H9 (cell line): ENCODE results near the gene CAMK2N1. TPM values are rescaled to one million over a fixed set of nuclear protein-coding genes. Genes with fewer than 3 reads are reported as not detected.

Experiments
- DNase-seq: peaks from one replicate; pipeline ENCODE4 v3.0.0-alpha.2; 2017
- H2AFZ ChIP-seq: one replicate; pipeline ENCODE4 v1.6.1; 2013; ENCODE audit warnings: mild to moderate bottlenecking, low read length, control low read depth, moderate library complexity
- H2AK5ac ChIP-seq: 2 replicates; pipeline ENCODE4 v1.6.1; 2013; ENCODE audit warnings: low read length, control low read depth, mixed read lengths; ENCODE audit not compliant: insufficient read length
- H2BK120ac ChIP-seq: one replicate; pipeline ENCODE4 v1.6.1; 2013; ENCODE audit warnings: low read depth, mild to moderate bottlenecking, low read length, control low read depth, inconsistent platforms; ENCODE audit not compliant: poor library complexity, severe bottlenecking
- H2BK12ac ChIP-seq: 2 replicates; pipeline ENCODE4 v1.6.1; 2013; ENCODE audit warnings: low read length, control low read depth, mixed read lengths, low read depth; ENCODE audit not compliant: insufficient read length
- H2BK15ac ChIP-seq: 2 replicates; pipeline ENCODE4 v1.6.1; 2013; ENCODE audit warnings: low read depth, low read length, control low read depth
- H2BK20ac ChIP-seq: one replicate; pipeline ENCODE4 v1.6.1; 2013; ENCODE audit warnings: low read depth, mild to moderate bottlenecking, low read length, control low read depth, inconsistent platforms; ENCODE audit not compliant: poor library complexity, severe bottlenecking
- H2BK5ac ChIP-seq: 2 replicates; pipeline ENCODE4 v1.6.1; 2013; ENCODE audit warnings: low read length, control low read depth, mixed read lengths; ENCODE audit not compliant: insufficient read length
- H3K14ac ChIP-seq: 2 replicates; pipeline ENCODE4 v1.6.1; 2013; ENCODE audit warnings: low read length, control low read depth; ENCODE audit not compliant: insufficient read depth
- H3K18ac ChIP-seq: 2 replicates; pipeline ENCODE4 v1.6.1; 2013; ENCODE audit warnings: low read depth, mild to moderate bottlenecking, mixed read lengths, low read length, control low read depth; ENCODE audit not compliant: insufficient read length
- H3K23ac ChIP-seq: 2 replicates; pipeline ENCODE4 v1.6.1; 2013; ENCODE audit warnings: low read length, control low read depth, mixed read lengths, low read depth; ENCODE audit not compliant: insufficient read length
- H3K23me2 ChIP-seq: 2 replicates; pipeline ENCODE4 v1.6.1; 2013; ENCODE audit warnings: low read depth, mild to moderate bottlenecking, mixed read lengths, low read length, control low read depth; ENCODE audit not compliant: insufficient read length, poor library complexity, severe bottlenecking
- H3K27ac ChIP-seq: 2 replicates; pipeline ENCODE4 v1.5.1; 2013; ENCODE audit warnings: low read length, control low read depth, mixed read lengths, low read depth; ENCODE audit not compliant: insufficient read length
- H3K27me3 ChIP-seq: 2 replicates; pipeline ENCODE4 v1.6.1; 2013; ENCODE audit warnings: low read length, control low read depth, inconsistent platforms; ENCODE audit not compliant: insufficient read depth
- H3K4ac ChIP-seq: 2 replicates; pipeline ENCODE4 v1.6.1; 2013; ENCODE audit warnings: low read depth, mild to moderate bottlenecking, control low read depth, inconsistent platforms, low read length, moderate library complexity
- H3K4me1 ChIP-seq: 2 replicates; pipeline ENCODE4 v1.6.1; 2013; ENCODE audit warnings: low read length, control low read depth, inconsistent platforms; ENCODE audit not compliant: insufficient read depth
- H3K4me2 ChIP-seq: 2 replicates; pipeline ENCODE4 v1.6.1; 2013; ENCODE audit warnings: low read length, control low read depth, mixed read lengths; ENCODE audit not compliant: insufficient read length, insufficient read depth
- H3K56ac ChIP-seq: 2 replicates; pipeline ENCODE4 v1.6.1; 2013; ENCODE audit warnings: low read depth, mild to moderate bottlenecking, mixed read lengths, low read length, control low read depth; ENCODE audit not compliant: insufficient read length
- H3K79me1 ChIP-seq: 2 replicates; pipeline ENCODE4 v1.6.1; 2013; ENCODE audit warnings: low read depth, mild to moderate bottlenecking, moderate library complexity, low read length, control low read depth, inconsistent platforms; ENCODE audit not compliant: insufficient read depth, poor library complexity, severe bottlenecking
- H3K79me2 ChIP-seq: 2 replicates; pipeline ENCODE4 v1.6.1; 2013; ENCODE audit warnings: low read length, control low read depth, inconsistent platforms; ENCODE audit not compliant: insufficient read depth
- H3K9ac ChIP-seq: 2 replicates; pipeline ENCODE4 v1.6.1; 2013; ENCODE audit warnings: low read length, control low read depth, mixed read lengths; ENCODE audit not compliant: insufficient read length; ENCODE audit errors: extremely low read depth
- H3K9me3 ChIP-seq: one replicate; pipeline ENCODE4 v1.6.1; 2013; ENCODE audit warnings: low read depth, low read length, inconsistent platforms; ENCODE audit not compliant: control insufficient read depth
- H3T11ph ChIP-seq: one replicate; pipeline ENCODE4 v1.6.1; 2013; ENCODE audit warnings: mild to moderate bottlenecking, low read length, control low read depth, inconsistent platforms
- H4K20me1 ChIP-seq: one replicate; pipeline ENCODE4 v1.6.1; 2013; ENCODE audit not compliant: control insufficient read depth, insufficient read length, insufficient read depth
- H4K5ac ChIP-seq: 2 replicates; pipeline ENCODE4 v1.6.1; 2013; ENCODE audit warnings: low read depth, mild to moderate bottlenecking, mixed read lengths, low read length, control low read depth; ENCODE audit not compliant: insufficient read length
- H4K8ac ChIP-seq: replicated peaks from 2 replicates; pipeline ENCODE4 v1.6.1; 2013; ENCODE audit warnings: low read length, control low read depth, mixed read lengths, low read depth; ENCODE audit not compliant: insufficient read length
- H4K91ac ChIP-seq: 2 replicates; pipeline ENCODE4 v1.6.1; 2013; ENCODE audit warnings: low read depth, mild to moderate bottlenecking, moderate library complexity, mixed read lengths, low read length, control low read depth; ENCODE audit not compliant: insufficient read length
- H3K27ac Mint-ChIP-seq, 3 experiments: 2 replicates in 2 of 3; 3 replicates in 1 of 3; pipeline ENCODE4 v1.8.0; 2020 to 2021; ENCODE audit warnings: mixed read lengths in 3 of 3, mild to moderate bottlenecking in 1 of 3, moderate library complexity in 1 of 3
- H3K27me3 Mint-ChIP-seq: 2 replicates; pipeline ENCODE4 v1.8.0; 2021; ENCODE audit warnings: low read depth, mild to moderate bottlenecking, moderate library complexity, mixed read lengths
- H3K36me3 Mint-ChIP-seq, 3 experiments: 2 replicates in 2 of 3; 3 replicates in 1 of 3; pipeline ENCODE4 v1.8.0; 2020 to 2021; ENCODE audit warnings: low read depth in 3 of 3, mixed read lengths in 3 of 3; ENCODE audit not compliant: insufficient read depth in 1 of 3
- H3K4me1 Mint-ChIP-seq, 2 experiments: 2 replicates each; pipeline ENCODE4 v1.8.0; 2020; ENCODE audit warnings: mixed read lengths in 2 of 2
- H3K4me3 Mint-ChIP-seq, 2 experiments: 2 replicates in 1 of 2; 3 replicates in 1 of 2; pipeline ENCODE4 v1.8.0; 2020 to 2021; ENCODE audit warnings: mild to moderate bottlenecking in 2 of 2, mixed read lengths in 2 of 2, moderate library complexity in 1 of 2
- H3K9me3 Mint-ChIP-seq, 2 experiments: 2 replicates in 1 of 2; 3 replicates in 1 of 2; pipeline ENCODE4 v1.8.0; 2020; ENCODE audit warnings: mild to moderate bottlenecking in 2 of 2, mixed read lengths in 2 of 2, moderate library complexity in 1 of 2
- WGBS: extraction: QIAGEN DNeasy Blood & Tissue Kit; methylation state at CpG from one replicate; pipeline ENCODE4 v1.1.7; 2013; ENCODE audit warnings: missing lambda C conversion rate, low lambda C conversion rate, mixed read lengths; ENCODE audit not compliant: insufficient read length; ENCODE audit errors: extremely low coverage; 5-methylcytosine and 5-hydroxymethylcytosine counted together
- total RNA-seq: library from RNA; stranded (reverse); gene quantifications from 2 replicates; pipeline ENCODE4 v1.2.1, GENCODE V29; 2021
- TF ChIP-seq, protein P1 (sequence below): fragments of 200-600 bp; sonication (generic); conservative IDR thresholded peaks from 3 replicates; pipeline ENCODE4 v1.8.0; 2021; ENCODE audit warnings: antibody characterized with exemption, mild to moderate bottlenecking

Gene CAMK2N1
- total RNA-seq, 1 experiment from 2014 or later, result 1.2 TPM

DNA sequence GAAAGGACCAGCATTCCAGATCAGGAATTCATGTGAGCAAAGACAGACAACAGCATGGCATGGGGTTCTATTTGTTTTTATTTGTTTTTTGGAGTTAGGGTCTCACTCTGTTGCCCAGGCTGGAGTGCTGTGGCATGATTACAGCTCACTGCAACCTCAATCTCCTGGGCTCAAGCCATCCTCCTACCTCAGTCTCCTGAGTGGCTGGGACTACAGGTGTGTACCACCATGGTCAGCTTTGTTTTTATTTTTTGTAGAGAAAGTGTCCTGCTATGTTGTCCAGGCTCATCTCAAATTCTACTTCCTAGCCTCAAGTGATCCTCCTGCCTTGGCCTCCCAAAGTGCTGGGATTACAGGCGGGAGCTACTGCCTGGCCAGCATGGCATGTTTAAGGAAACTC lies 9.7 kb upstream of the CAMK2N1 start:
- no peaks in the 10 kb centered on the region for H3K79me2 ChIP-seq
- no peak overlapping the region for H2BK20ac ChIP-seq
- H3K23me2 ChIP-seq, result no peaks in the 10 kb centered on the region
- no peak overlapping the region for H3K18ac ChIP-seq
- H4K8ac ChIP-seq, result no peak overlapping the region
- H3K56ac ChIP-seq, result no peak overlapping the region
- H3K4me1 ChIP-seq, result no peaks in the 10 kb centered on the region
- no peak overlapping the region for H3K4me2 ChIP-seq
- H3K9me3 Mint-ChIP-seq, result no peaks in the 10 kb centered on the region
- no peak for DNase-seq
- no peak overlapping the region for H3T11ph ChIP-seq
- no peak overlapping the region for H3K23ac ChIP-seq
- H4K20me1 ChIP-seq, result no peaks in the 10 kb centered on the region
- H3K9ac ChIP-seq, result no peak overlapping the region
- peaks cover 4 to 5% of the 10 kb centered on the region in 2 experiments for H3K4me1 Mint-ChIP-seq
- no peak overlapping the region for H3K4ac ChIP-seq
- H4K91ac ChIP-seq, result no peak overlapping the region
- peak overlapping the region in 1 of 3 experiments; percentile 60; a peak in 1 of 7 replicates for H3K27ac Mint-ChIP-seq
- H3K36me3 Mint-ChIP-seq, result peaks cover 10 to 22% (median 21%) of the 10 kb centered on the region in 3 experiments; a peak in 6 of 7 replicates
- H3K14ac ChIP-seq, result no peak overlapping the region
- H2BK120ac ChIP-seq, result no peak overlapping the region
- no peaks in the 10 kb centered on the region for H3K9me3 ChIP-seq
- no peak overlapping the region for H3K4me3 Mint-ChIP-seq
- no peak overlapping the region for H2BK5ac ChIP-seq
- no peaks in the 10 kb centered on the region for H3K27me3 ChIP-seq
- H3K27ac ChIP-seq, result no peak overlapping the region
- H2AK5ac ChIP-seq, result no peak overlapping the region
- TF ChIP-seq, protein P1, sequence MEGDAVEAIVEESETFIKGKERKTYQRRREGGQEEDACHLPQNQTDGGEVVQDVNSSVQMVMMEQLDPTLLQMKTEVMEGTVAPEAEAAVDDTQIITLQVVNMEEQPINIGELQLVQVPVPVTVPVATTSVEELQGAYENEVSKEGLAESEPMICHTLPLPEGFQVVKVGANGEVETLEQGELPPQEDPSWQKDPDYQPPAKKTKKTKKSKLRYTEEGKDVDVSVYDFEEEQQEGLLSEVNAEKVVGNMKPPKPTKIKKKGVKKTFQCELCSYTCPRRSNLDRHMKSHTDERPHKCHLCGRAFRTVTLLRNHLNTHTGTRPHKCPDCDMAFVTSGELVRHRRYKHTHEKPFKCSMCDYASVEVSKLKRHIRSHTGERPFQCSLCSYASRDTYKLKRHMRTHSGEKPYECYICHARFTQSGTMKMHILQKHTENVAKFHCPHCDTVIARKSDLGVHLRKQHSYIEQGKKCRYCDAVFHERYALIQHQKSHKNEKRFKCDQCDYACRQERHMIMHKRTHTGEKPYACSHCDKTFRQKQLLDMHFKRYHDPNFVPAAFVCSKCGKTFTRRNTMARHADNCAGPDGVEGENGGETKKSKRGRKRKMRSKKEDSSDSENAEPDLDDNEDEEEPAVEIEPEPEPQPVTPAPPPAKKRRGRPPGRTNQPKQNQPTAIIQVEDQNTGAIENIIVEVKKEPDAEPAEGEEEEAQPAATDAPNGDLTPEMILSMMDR, result no peak
- H2BK15ac ChIP-seq, result no peak overlapping the region
- H3K79me1 ChIP-seq, result no peaks in the 10 kb centered on the region
- no CpG with 5 or more reads among the region's 1 CpG for WGBS
- H2AFZ ChIP-seq, result no peak overlapping the region
- no peak overlapping the region for H2BK12ac ChIP-seq
- peaks cover 36% of the 10 kb centered on the region for H3K27me3 Mint-ChIP-seq
- H4K5ac ChIP-seq, result no peak overlapping the region
